Activated B cell treated with CpG ODN at 0.5 μM for 24 hours (primary cell): ENCODE data around the gene WNT5B. TPM values are rescaled to one million over a fixed set of nuclear protein-coding genes. Genes with fewer than 3 reads are reported as not detected.
"Not testable (repeated sequence)": the region's sequence is repeated elsewhere in the genome, so short reads cannot be mapped to it uniquely, and the experiment has no call there.

Source experiments
- ATAC-seq: fragments of 200-7000 bp; cut with Tn5 transposase; one replicate; pipeline ENCODE4 v1.10.0; 2021; ENCODE audit warnings: low read depth, mild to moderate bottlenecking, moderate library complexity
- CTCF ChIA-PET: fragments of 350-600 bp; sonication (Branson Sonifier 250); formaldehyde crosslinking; loops from one replicate; lab custom pipeline; 2021; ENCODE audit warnings: antibody characterized with exemption; lab: Charles Lee
- POLR2A ChIA-PET: fragments of 350-600 bp; sonication (Branson Sonifier 250); formaldehyde crosslinking; loops from one replicate; lab custom pipeline; 2021; ENCODE audit warnings: antibody characterized with exemption; lab: Charles Lee
- DNase-seq: peaks from one replicate; pipeline ENCODE4 v3.0.0; 2022
- H3K27ac Mint-ChIP-seq: one replicate; pipeline ENCODE4 v1.8.0; 2020; ENCODE audit warnings: mixed read lengths
- H3K27me3 Mint-ChIP-seq: one replicate; pipeline ENCODE4 v1.8.0; 2021; ENCODE audit warnings: mixed read lengths
- H3K36me3 Mint-ChIP-seq: one replicate; pipeline ENCODE4 v1.8.0; 2021; ENCODE audit warnings: low read depth, mixed read lengths
- H3K4me1 Mint-ChIP-seq: one replicate; pipeline ENCODE4 v1.8.0; 2021; ENCODE audit warnings: mixed read lengths
- H3K4me3 Mint-ChIP-seq: one replicate; pipeline ENCODE4 v1.8.0; 2020; ENCODE audit warnings: mild to moderate bottlenecking, mixed read lengths
- H3K9me3 Mint-ChIP-seq: one replicate; pipeline ENCODE4 v1.8.0; 2020; ENCODE audit warnings: mixed read lengths
- CTCF ChIP-seq: fragments of 200-600 bp; IDR thresholded peaks from one replicate; pipeline ENCODE4 v1.8.0; 2022; ENCODE audit warnings: antibody characterized with exemption, mild to moderate bottlenecking
- intact Hi-C: fragments of 100-400 bp; cut with micrococcal nuclease; formaldehyde crosslinking; loops from one replicate; pipeline ENCODE4 v1.15.1; 2024
- total RNA-seq: library from RNA; stranded (reverse); gene quantifications from 2 replicates; pipeline ENCODE4 v1.2.3, GENCODE V29; 2022

WNT5B gene
- total RNA-seq, 1 donor from 2014 or later, result 1.0 TPM

GRCh38 chr12:1692895-1693610 is 64.0 kb downstream of the WNT5B start:
- no peaks in the 10 kb centered on the region for H3K9me3 Mint-ChIP-seq
- intact Hi-C loops, result no loop called here
- ChIA-PET POLR2A (interaction anchor here (0.7 to 0.9 kb wide), 2 partner anchors 55 to 58 kb away, joined by 4 to 7 read pairs; no protein-coding TSS in a partner anchor), CTCF (interaction anchor here (1.3 kb wide), 1 partner anchor 98 kb away, joined by 5 read pairs; no protein-coding TSS in a partner anchor)
- ATAC-seq (no peak), DNase-seq (no peak)
- peaks cover 13% of the 10 kb centered on the region for H3K36me3 Mint-ChIP-seq
- no peak for TF ChIP-seq CTCF
- peaks cover 62% of the 10 kb centered on the region for H3K4me1 Mint-ChIP-seq
- H3K27me3 Mint-ChIP-seq, result no peaks in the 10 kb centered on the region
- H3K27ac Mint-ChIP-seq, result peak overlapping the region; percentile 41
- H3K4me3 Mint-ChIP-seq, result peak overlapping the region; percentile 73

DNA sequence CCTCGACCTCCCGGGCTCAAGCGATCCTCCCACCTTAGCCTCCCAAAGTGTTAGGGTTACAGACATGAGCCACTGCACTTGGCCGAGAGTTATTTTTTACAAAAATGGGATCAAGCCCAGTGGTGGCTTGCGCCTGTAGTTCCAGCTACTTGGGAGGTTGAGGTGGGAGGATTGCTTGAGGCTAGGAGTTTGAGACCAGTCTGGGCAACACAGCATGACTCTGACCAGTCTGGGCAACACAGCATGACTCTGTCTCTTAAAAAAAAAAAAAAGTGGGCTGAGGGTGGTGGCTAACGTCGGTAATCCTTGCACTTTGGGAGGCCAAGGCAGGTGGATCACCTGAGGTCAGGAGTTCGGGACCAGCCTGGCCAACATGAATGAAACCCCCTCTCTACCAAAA is 66.1 kb downstream of the WNT5B start:
- CTCF ChIA-PET, intact Hi-C loops: not testable (repeated sequence)

DNA sequence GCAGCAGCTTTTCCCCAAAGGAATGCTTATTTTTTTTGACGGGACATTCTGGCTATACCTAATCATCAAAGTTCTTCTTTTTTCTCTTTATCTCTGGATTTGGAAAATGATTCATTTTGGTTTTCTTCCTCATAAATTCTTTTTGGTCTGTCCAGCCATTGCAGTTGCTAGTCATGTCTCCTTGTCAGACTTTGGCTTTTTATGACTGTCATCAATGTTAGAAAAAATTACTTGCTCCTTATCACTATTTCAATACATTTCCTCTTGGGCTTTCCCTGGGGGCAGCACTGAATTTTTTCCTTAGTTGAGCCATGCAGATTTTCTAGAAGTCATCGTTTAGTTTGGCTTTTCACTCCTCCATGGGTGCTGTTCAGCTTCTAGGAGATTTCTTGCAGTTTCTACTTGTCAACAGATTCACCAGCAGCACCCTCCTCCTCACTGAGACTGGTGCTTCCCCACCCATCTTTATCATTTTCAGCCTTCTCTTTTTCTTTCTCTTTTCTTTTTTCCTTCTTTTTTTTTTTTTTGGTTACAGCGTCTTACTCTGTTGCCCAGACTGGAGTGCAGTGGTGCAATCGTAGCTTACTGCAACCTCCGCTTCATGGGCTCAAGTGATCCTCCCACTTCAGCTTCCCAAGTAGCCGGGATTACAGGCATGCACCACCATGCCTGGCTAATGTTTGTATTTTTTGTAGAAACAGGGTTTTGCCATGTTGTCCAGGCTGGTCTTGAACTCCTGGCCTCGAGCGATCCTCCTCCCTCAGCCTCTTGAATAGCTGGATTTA is 67.0 kb downstream of the WNT5B start:
- ChIA-PET POLR2A (interaction anchor here (0.5 to 0.7 kb wide), 2 partner anchors 40 to 43 kb away, joined by 3 to 4 read pairs; no protein-coding TSS in a partner anchor), CTCF (interaction anchor here (2.9 kb wide), 1 partner anchor 244 kb away, joined by 8 read pairs; no protein-coding TSS in a partner anchor)
- DNase-seq (no peak), ATAC-seq (no peak)
- no peak for TF ChIP-seq CTCF
- H3K4me1 Mint-ChIP-seq, result peaks cover 62% of the 10 kb centered on the region
- H3K27me3 Mint-ChIP-seq, result no peaks in the 10 kb centered on the region
- no peak overlapping the region for H3K27ac Mint-ChIP-seq
- no peak overlapping the region for H3K4me3 Mint-ChIP-seq
- intact Hi-C loops, result no loop called here
- no peaks in the 10 kb centered on the region for H3K9me3 Mint-ChIP-seq
- peaks cover 13% of the 10 kb centered on the region for H3K36me3 Mint-ChIP-seq

More for the DNA sequence above, 66.1 kb downstream of the WNT5B start:
- H3K27me3 Mint-ChIP-seq, DNase-seq, H3K4me3 Mint-ChIP-seq, POLR2A ChIA-PET, H3K9me3 Mint-ChIP-seq, H3K27ac Mint-ChIP-seq, ATAC-seq: not testable (repeated sequence)
- Mint-ChIP-seq H3K4me1 (peaks cover 67% of the 10 kb centered on the region), H3K36me3 (peaks cover 13% of the 10 kb centered on the region)

GRCh38 chr12:1696800-1697199 is 67.8 kb downstream of the WNT5B start:
- peaks cover 58% of the 10 kb centered on the region for H3K4me1 Mint-ChIP-seq
- H3K27me3 Mint-ChIP-seq, result no peaks in the 10 kb centered on the region
- H3K27ac Mint-ChIP-seq, result no peak overlapping the region
- CTCF ChIA-PET, result interaction anchor here (2.9 kb wide), 1 partner anchor 243 kb away, joined by 8 read pairs; no protein-coding TSS in a partner anchor
- intact Hi-C loops, result no loop called here
- H3K36me3 Mint-ChIP-seq, result peaks cover 10% of the 10 kb centered on the region
- no peak overlapping the region for H3K4me3 Mint-ChIP-seq
- DNase-seq, result no peak
- no peak for ATAC-seq
- no peaks in the 10 kb centered on the region for H3K9me3 Mint-ChIP-seq
- TF ChIP-seq CTCF, result no peak
- POLR2A ChIA-PET, result no interaction called here

Other genes with a start within 250 kb of the WNT5B start
- 19.4 and 21.6 TPM in 2 replicates for gene FBXL14, start 34.6 kb upstream of the WNT5B start, total RNA-seq
- 43.0 and 43.1 TPM in 2 replicates for gene ADIPOR2, start 61.8 kb downstream of the WNT5B start, total RNA-seq
- gene LRTM2, start 191.3 kb downstream of the WNT5B start, total RNA-seq, result not detected in 2 replicates